Measurements from ENCODE around the gene RAPGEF4.

DNA sequence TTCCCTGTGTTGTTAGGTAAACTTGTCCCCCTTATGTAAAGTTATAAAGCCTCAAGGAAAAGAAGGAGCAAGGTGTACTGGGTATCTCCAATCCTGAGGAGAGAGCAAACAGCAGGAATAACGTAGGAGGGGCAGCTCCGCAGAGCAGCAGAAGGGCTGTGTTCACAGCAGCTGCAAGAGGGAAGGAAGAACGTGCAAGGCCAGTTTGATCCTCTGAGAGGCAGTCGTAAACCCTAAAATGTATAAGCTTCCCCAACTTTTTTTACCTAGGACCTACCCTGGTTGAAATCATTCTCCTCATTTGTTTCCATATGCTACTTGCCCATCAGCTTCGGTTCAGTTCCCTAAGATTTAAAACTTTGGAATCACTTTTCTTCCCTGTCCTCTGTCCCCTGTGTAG, 288.1 kb downstream of the RAPGEF4 start:
- TF ChIP-seq, protein P1, sequence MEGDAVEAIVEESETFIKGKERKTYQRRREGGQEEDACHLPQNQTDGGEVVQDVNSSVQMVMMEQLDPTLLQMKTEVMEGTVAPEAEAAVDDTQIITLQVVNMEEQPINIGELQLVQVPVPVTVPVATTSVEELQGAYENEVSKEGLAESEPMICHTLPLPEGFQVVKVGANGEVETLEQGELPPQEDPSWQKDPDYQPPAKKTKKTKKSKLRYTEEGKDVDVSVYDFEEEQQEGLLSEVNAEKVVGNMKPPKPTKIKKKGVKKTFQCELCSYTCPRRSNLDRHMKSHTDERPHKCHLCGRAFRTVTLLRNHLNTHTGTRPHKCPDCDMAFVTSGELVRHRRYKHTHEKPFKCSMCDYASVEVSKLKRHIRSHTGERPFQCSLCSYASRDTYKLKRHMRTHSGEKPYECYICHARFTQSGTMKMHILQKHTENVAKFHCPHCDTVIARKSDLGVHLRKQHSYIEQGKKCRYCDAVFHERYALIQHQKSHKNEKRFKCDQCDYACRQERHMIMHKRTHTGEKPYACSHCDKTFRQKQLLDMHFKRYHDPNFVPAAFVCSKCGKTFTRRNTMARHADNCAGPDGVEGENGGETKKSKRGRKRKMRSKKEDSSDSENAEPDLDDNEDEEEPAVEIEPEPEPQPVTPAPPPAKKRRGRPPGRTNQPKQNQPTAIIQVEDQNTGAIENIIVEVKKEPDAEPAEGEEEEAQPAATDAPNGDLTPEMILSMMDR (IDR thresholded peaks at IDR 0.05): no peak
- TF ChIP-seq POLR2A (IDR thresholded peaks at IDR 0.05; ENCODE audit: low read depth): no peak

Measured in esophagus muscularis mucosa (tissue), 3 donors.